ENCODE results near the gene C2orf68. TPM values are rescaled to one million over a fixed set of nuclear protein-coding genes. Genes with fewer than 3 reads are reported as not detected.

Gene C2orf68
- total and polyA plus RNA-seq, 7 donors: 10.6 to 23.0 (median 13.0) TPM

DNA sequence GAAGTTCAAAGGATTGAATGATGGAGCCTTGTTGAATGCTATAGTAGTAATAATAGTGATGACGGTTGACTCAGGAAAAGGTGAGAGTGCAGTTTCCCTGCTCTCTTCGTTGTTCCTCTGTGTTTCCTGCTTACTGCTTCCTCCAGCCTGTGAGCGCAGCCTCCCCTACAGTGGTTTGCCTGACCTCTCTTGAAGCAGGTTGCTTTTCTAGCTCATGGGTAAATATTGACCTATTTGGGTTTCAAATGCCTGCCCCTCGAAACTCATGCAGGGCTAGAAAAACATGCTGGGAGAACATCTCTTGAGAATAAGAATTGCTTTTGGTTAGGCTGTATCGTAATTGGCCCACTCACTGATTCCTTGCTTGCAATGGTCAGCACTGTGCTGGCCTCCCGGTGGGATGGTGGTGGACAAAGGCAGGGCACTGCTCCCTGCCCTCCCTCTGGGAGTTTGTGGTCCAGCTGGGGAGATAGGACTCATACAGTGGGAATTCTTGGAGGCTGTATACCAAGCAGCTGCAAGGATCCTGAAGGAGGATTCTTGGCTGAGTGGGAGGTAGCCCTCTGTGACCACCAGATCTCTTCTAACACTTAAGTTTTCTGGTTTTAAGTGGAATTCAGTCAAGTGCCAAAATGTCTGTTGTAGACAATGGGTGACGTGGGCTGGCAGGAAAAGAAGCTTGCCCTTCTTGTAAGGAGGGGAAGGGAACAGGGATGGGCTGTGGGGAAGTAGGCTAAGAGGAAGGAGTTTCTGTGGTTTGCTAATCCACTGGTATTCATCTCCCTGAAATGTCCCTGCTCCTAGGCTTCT, 21.7 kb downstream of the C2orf68 start:
- H3K36me3 ChIP-seq: peaks cover 0 to 5% (median 0%) of the 10 kb centered on the region in 4 donors
- no peaks in the 10 kb centered on the region for H3K27me3 ChIP-seq
- no peak for DNase-seq
- H3K9me3 ChIP-seq: no peaks in the 10 kb centered on the region
- intact Hi-C loops (cut with DNase I): no loop called here
- peak overlapping the region; percentile 58 to 87 (median 68) for H3K27ac ChIP-seq
- no peak overlapping the region for H3K4me3 ChIP-seq
- TF ChIP-seq EP300 (IDR thresholded peaks at IDR 0.05) (no peak), POLR2AphosphoS5 (IDR thresholded peaks at IDR 0.05) (no peak), CTCF (IDR thresholded peaks at IDR 0.05) (no peak), POLR2A (IDR thresholded peaks at IDR 0.05) (no peak)
- WGBS, 2 donors: 55 to 58% methylated on average over 7 of the region's 7 CpGs
- H3K4me1 ChIP-seq: peaks cover 0 to 65% (median 47%) of the 10 kb centered on the region in 4 donors

DNA sequence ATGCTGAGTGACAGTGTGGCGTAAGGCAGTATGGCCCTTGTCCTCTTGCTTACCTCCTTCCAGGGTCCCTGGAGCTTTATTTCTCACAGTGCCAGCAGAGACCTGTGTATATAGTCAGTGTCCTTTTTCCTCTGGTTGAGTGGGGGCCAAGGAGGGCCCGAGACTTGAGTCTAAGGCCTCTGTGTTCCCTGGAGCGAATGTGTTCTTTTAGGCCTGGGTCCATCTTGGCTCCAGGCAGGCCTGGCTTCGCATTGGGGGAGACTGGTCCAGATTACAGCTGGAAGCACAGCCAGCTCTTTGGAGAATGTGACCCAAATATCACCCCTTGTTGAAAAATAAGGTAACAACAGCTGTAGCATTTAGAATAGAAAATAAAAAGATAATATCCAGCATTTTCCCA, 22.7 kb downstream of the C2orf68 start:
- Histone ChIP-seq H3K4me1 (peaks cover 0 to 61% (median 45%) of the 10 kb centered on the region in 4 donors), H3K9me3 (no peaks in the 10 kb centered on the region), H3K36me3 (peaks cover 0 to 5% (median 0%) of the 10 kb centered on the region in 4 donors), H3K27ac (peak overlapping the region; percentile 58 to 87 (median 68)), H3K27me3 (no peaks in the 10 kb centered on the region), H3K4me3 (no peak overlapping the region)
- DNase-seq: peak; percentile 88
- no peak for TF ChIP-seq CTCF (IDR thresholded peaks at IDR 0.05)
- no peak for TF ChIP-seq POLR2AphosphoS5 (IDR thresholded peaks at IDR 0.05)
- TF ChIP-seq EP300 (IDR thresholded peaks at IDR 0.05): no peak
- TF ChIP-seq POLR2A (IDR thresholded peaks at IDR 0.05): no peak
- WGBS, 2 donors: 84 to 95% methylated on average over 4 of the region's 4 CpGs
- intact Hi-C loops (cut with DNase I): no loop called here

DNA sequence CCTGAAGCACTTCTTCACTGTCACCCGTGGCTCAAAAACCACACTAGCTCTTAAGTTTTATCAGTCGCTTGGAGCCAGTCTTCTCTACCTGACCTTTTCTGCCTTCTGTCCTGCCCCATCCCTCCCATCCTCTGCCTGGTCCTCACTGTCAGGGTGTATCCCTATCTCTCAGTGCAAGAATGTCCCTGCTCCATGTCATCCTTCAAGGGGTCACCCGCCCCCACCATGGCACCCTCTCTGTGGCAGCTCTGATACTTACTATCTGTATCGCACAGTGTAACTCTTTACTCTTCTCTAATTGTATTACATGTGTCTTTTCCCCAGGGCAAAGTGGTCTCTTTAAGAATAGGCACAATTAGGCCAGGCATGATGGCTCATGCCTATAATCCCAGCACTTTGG, 23.2 kb downstream of the C2orf68 start:
- TF ChIP-seq EP300 (IDR thresholded peaks at IDR 0.05) (no peak), CTCF (IDR thresholded peaks at IDR 0.05) (no peak), POLR2A (IDR thresholded peaks at IDR 0.05) (no peak), POLR2AphosphoS5 (IDR thresholded peaks at IDR 0.05) (no peak)
- 84 to 93% methylated on average over 4 of the region's 4 CpGs for whole genome bisulfite sequencing, 2 donors
- peak overlapping the region; percentile 58 to 87 (median 68) for H3K27ac ChIP-seq

DNA sequence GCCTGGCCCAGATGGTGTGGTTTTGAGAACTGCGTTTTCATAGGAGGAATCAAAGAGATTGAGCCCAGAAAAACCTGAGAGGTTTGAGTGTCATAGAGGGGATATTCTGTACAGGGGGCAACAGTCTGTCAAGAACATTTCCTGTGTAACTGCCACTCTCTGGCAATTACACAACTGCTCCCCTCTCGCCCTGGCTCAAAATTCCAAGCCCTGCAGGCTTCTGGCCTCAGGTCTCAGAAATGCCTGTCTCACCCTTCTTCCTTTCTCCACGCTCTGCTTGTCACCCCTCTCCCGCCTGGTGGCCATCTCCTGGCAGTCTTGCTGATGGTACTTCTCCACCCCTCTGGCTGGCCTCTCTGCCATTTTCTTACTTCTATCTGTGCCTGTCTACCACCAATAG, 23.6 kb downstream of the C2orf68 start:
- H3K27ac ChIP-seq: peak overlapping the region; percentile 58 to 87 (median 68)
- no peak for DNase-seq
- H3K36me3 ChIP-seq: peaks cover 0 to 4% (median 0%) of the 10 kb centered on the region in 4 donors
- peaks cover 0 to 67% (median 50%) of the 10 kb centered on the region in 4 donors for H3K4me1 ChIP-seq
- H3K9me3 ChIP-seq: no peaks in the 10 kb centered on the region
- TF ChIP-seq CTCF (IDR thresholded peaks at IDR 0.05): no peak
- TF ChIP-seq POLR2A (IDR thresholded peaks at IDR 0.05): no peak
- no peak for TF ChIP-seq POLR2AphosphoS5 (IDR thresholded peaks at IDR 0.05)
- TF ChIP-seq EP300 (IDR thresholded peaks at IDR 0.05): no peak
- WGBS, 2 donors: 61 to 80% methylated on average over 4 of the region's 4 CpGs
- no peaks in the 10 kb centered on the region for H3K27me3 ChIP-seq
- intact Hi-C loops (cut with DNase I): no loop called here
- H3K4me3 ChIP-seq: no peak overlapping the region

More for the DNA sequence above, 23.2 kb downstream of the C2orf68 start:
- Histone ChIP-seq H3K9me3 (no peaks in the 10 kb centered on the region), H3K4me1 (peaks cover 0 to 65% (median 48%) of the 10 kb centered on the region in 4 donors), H3K4me3 (no peak overlapping the region), H3K27me3 (no peaks in the 10 kb centered on the region), H3K36me3 (peaks cover 0 to 5% (median 0%) of the 10 kb centered on the region in 4 donors)
- DNase-seq: no peak
- intact Hi-C loops (cut with DNase I): no loop called here
